ENCODE data around the gene MROH2A. TPM values are rescaled to one million over a fixed set of nuclear protein-coding genes. Genes with fewer than 3 reads are reported as not detected.

MROH2A gene
- total RNA-seq, 1 experiment from 2014 or later = not detected

DNA sequence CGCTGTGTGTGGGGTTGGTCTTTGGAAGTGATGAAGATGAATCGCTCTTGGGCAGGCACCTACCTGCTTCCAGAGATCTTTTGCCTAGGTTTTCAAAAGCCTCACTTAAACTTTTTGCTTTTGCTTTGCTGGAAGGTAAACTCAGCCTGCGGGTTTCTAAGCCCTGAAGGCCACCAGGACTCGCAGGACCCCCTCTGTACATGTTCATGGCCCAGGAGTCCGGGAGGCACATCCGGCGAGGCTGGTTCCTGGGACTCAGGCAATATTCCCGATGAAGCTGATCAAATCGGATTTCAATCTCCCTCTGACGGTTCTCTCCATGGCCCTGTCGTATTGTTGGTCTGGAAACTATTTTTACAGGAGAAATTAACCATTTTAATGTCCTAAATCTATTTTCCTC lies 63.1 kb downstream of the MROH2A start (continued):
- TF ChIP-seq FOXP4 (CRISPR knock-in tag; IDR thresholded peaks at IDR 0.05) (no peak), E2F5 (CRISPR knock-in tag; IDR thresholded peaks at IDR 0.05) (no peak), ATF3 (CRISPR knock-in tag; conservative IDR thresholded peaks at IDR 0.05) (no peak), ZMAT4 (CRISPR knock-in tag; IDR thresholded peaks at IDR 0.05) (no peak), ZNF121 (CRISPR knock-in tag; IDR thresholded peaks at IDR 0.05) (no peak), ESRRA (CRISPR knock-in tag; IDR thresholded peaks at IDR 0.05; ENCODE audit: borderline replicate concordance) (no peak), EMX1 (CRISPR knock-in tag; IDR thresholded peaks at IDR 0.05) (no peak), ZBTB21 (CRISPR knock-in tag; IDR thresholded peaks at IDR 0.05; ENCODE audit: borderline replicate concordance) (no peak), RORB (CRISPR knock-in tag; IDR thresholded peaks at IDR 0.05) (no peak), RELA (CRISPR knock-in tag; IDR thresholded peaks at IDR 0.05; ENCODE audit: borderline replicate concordance) (no peak), MXD4 (CRISPR knock-in tag; IDR thresholded peaks at IDR 0.05; ENCODE audit: borderline replicate concordance) (no peak), ZNF263 (CRISPR knock-in tag; IDR thresholded peaks at IDR 0.05; ENCODE audit: low read depth) (no peak), FOXJ3 (CRISPR knock-in tag; IDR thresholded peaks at IDR 0.05; ENCODE audit: borderline replicate concordance) (no peak), GABPB1 (CRISPR knock-in tag; IDR thresholded peaks at IDR 0.05) (no peak), ZNF396 (CRISPR knock-in tag; IDR thresholded peaks at IDR 0.05; ENCODE audit: borderline replicate concordance) (no peak)

DNA sequence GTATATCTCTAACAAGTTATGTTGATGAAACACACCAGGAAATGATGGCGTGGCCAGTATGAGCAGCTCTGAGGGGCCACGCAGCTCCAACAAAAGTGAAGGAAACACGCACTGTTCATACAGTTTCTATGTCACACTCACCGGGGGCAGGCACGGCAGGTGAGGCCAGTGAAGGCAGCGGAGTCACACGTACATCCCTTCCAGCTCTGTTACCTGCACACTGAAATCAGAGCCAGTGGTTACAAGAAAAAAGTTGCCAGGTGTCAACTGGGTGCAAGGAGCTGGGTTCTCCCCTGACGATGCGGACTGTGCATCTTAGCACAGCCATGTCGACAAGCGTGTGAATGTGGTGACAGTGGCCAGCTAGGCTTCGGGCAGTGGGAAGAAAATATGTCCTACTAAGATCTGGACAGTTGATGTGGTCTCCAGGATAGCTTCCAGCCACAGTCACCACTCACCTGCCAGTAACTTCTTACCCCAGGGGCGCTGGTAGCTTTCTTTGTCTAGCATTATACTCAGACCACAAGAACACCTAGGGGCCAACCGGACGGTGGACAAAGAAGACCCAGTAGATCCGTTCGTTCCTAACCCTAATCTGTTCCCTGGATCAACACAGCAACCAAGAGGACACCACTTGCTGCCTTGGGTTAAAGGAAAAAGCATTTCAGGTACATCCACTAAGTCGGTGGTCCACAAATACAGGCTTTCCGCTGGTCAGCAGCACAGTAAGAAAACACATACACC lies 66.1 kb downstream of the MROH2A start:
- H3K36me3 Mint-ChIP-seq = peaks cover 97% of the 10 kb centered on the region
- POLR2A ChIA-PET = no interaction called here

More for the DNA sequence above, 66.1 kb downstream of the MROH2A start:
- Mint-ChIP-seq H3K4me3 (no peak overlapping the region), H3K9me3 (no peaks in the 10 kb centered on the region), H3K27ac (no peak overlapping the region), H3K27me3 (ENCODE audit: low read depth) (no peaks in the 10 kb centered on the region), H3K4me1 (peaks cover 11% of the 10 kb centered on the region)
- CTCF ChIA-PET = interaction anchor here (1.6 kb wide), 1 partner anchor 12 kb away, joined by 3 read pairs; no protein-coding TSS in a partner anchor
- ATAC-seq = no peak
- TF ChIP-seq ZNF396 (CRISPR knock-in tag; IDR thresholded peaks at IDR 0.05; ENCODE audit: borderline replicate concordance) = no peak
- TF ChIP-seq, protein P1, sequence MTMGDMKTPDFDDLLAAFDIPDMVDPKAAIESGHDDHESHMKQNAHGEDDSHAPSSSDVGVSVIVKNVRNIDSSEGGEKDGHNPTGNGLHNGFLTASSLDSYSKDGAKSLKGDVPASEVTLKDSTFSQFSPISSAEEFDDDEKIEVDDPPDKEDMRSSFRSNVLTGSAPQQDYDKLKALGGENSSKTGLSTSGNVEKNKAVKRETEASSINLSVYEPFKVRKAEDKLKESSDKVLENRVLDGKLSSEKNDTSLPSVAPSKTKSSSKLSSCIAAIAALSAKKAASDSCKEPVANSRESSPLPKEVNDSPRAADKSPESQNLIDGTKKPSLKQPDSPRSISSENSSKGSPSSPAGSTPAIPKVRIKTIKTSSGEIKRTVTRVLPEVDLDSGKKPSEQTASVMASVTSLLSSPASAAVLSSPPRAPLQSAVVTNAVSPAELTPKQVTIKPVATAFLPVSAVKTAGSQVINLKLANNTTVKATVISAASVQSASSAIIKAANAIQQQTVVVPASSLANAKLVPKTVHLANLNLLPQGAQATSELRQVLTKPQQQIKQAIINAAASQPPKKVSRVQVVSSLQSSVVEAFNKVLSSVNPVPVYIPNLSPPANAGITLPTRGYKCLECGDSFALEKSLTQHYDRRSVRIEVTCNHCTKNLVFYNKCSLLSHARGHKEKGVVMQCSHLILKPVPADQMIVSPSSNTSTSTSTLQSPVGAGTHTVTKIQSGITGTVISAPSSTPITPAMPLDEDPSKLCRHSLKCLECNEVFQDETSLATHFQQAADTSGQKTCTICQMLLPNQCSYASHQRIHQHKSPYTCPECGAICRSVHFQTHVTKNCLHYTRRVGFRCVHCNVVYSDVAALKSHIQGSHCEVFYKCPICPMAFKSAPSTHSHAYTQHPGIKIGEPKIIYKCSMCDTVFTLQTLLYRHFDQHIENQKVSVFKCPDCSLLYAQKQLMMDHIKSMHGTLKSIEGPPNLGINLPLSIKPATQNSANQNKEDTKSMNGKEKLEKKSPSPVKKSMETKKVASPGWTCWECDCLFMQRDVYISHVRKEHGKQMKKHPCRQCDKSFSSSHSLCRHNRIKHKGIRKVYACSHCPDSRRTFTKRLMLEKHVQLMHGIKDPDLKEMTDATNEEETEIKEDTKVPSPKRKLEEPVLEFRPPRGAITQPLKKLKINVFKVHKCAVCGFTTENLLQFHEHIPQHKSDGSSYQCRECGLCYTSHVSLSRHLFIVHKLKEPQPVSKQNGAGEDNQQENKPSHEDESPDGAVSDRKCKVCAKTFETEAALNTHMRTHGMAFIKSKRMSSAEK (CRISPR knock-in tag; IDR thresholded peaks at IDR 0.05; ENCODE audit: borderline replicate concordance) = no peak
- TF ChIP-seq, protein P2, sequence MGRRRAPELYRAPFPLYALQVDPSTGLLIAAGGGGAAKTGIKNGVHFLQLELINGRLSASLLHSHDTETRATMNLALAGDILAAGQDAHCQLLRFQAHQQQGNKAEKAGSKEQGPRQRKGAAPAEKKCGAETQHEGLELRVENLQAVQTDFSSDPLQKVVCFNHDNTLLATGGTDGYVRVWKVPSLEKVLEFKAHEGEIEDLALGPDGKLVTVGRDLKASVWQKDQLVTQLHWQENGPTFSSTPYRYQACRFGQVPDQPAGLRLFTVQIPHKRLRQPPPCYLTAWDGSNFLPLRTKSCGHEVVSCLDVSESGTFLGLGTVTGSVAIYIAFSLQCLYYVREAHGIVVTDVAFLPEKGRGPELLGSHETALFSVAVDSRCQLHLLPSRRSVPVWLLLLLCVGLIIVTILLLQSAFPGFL (CRISPR knock-in tag; IDR thresholded peaks at IDR 0.05; ENCODE audit: borderline replicate concordance) = no peak
- TF ChIP-seq FOXK1 (CRISPR knock-in tag; IDR thresholded peaks at IDR 0.05) = no peak
- no peak for TF ChIP-seq NFYB (CRISPR knock-in tag; conservative IDR thresholded peaks at IDR 0.05; ENCODE audit: low read depth)
- no peak for TF ChIP-seq NR2C2 (CRISPR knock-in tag; IDR thresholded peaks at IDR 0.05)
- no peak for TF ChIP-seq AFF4 (CRISPR knock-in tag; IDR thresholded peaks at IDR 0.05; ENCODE audit: borderline replicate concordance)
- no peak for TF ChIP-seq ETV6 (CRISPR knock-in tag; IDR thresholded peaks at IDR 0.05)
- DNase-seq (ENCODE audit: low spot score) = no peak
